Tibial nerve (tissue), 4 donors: ENCODE data around the gene RNF26. TPM values are rescaled to one million over a fixed set of nuclear protein-coding genes. Genes with fewer than 3 reads are reported as not detected.

Source experiments
- DNase-seq, 2 donors: peaks; one replicate each; pipeline ENCODE4 v3.0.0-alpha.2; 2019; ENCODE audit warnings: low spot score in 2 of 2
- H3K27ac ChIP-seq, 4 donors: fragments of 200-600 bp; sonication (generic) in 3 of 4; one replicate each; pipeline ENCODE4 v1.5.1; 2017 to 2019; ENCODE audit warnings: mild to moderate bottlenecking in 1 of 4
- H3K27me3 ChIP-seq, 2 donors: fragments of 200-600 bp; sonication (generic) in 1 of 2; one replicate each; pipeline versions ENCODE4 v1.5.1 to v1.6.0; 2017 to 2019
- H3K36me3 ChIP-seq, 3 donors: fragments of 200-600 bp; sonication (generic); one replicate each; pipeline ENCODE4 v1.5.1; 2018 to 2019
- H3K4me1 ChIP-seq, 4 donors: fragments of 200-600 bp; sonication (generic) in 3 of 4; one replicate each; pipeline ENCODE4 v1.5.1; 2017 to 2019
- H3K4me3 ChIP-seq, 4 donors: fragments of 200-600 bp; sonication (generic) in 3 of 4; one replicate each; pipeline ENCODE4 v1.5.1; 2017 to 2019; ENCODE audit warnings: mild to moderate bottlenecking in 1 of 4, moderate library complexity in 1 of 4
- H3K9me3 ChIP-seq, 4 donors: fragments of 200-600 bp; sonication (generic) in 3 of 4; one replicate each; pipeline ENCODE4 v1.5.1; 2017 to 2019
- EP300 ChIP-seq, 2 donors: sonication (generic); formaldehyde crosslinking; IDR thresholded peaks; one replicate each; pipeline ENCODE4 v1.6.1; 2017; ENCODE audit warnings: antibody characterized with exemption in 2 of 2, mild to moderate bottlenecking in 1 of 2
- POLR2A ChIP-seq, 2 donors: fragments of 450-650 bp; IDR thresholded peaks; one replicate each; pipeline ENCODE4 v1.6.1; 2017; ENCODE audit warnings: antibody characterized with exemption in 2 of 2, mild to moderate bottlenecking in 2 of 2, moderate library complexity in 2 of 2
- WGBS, 2 donors: methylation state at CpG; one replicate each; pipeline ENCODE4 v1.1.5; 2018; 5-methylcytosine and 5-hydroxymethylcytosine counted together
- total RNA-seq, 4 donors: library from RNA; depleted of rRNA; stranded (reverse); fragments of >200 nt; gene quantifications; one replicate each; pipeline ENCODE4 v1.1.0, GENCODE V29; 2016
- TF ChIP-seq, protein P1 (sequence below), 5 experiments: fragments of 200-600 bp in 3 of 5; fragments of 450-650 bp in 2 of 5; sonication (generic) in 3 of 5; IDR thresholded peaks; one replicate each; pipeline ENCODE4 v1.5.1; 2016 to 2019; ENCODE audit warnings: antibody characterized with exemption in 5 of 5, mild to moderate bottlenecking in 3 of 5, moderate library complexity in 2 of 5

RNF26 gene
- total RNA-seq, 4 donors from 2014 or later, result 13.8 to 19.2 (median 15.9) TPM

DNA sequence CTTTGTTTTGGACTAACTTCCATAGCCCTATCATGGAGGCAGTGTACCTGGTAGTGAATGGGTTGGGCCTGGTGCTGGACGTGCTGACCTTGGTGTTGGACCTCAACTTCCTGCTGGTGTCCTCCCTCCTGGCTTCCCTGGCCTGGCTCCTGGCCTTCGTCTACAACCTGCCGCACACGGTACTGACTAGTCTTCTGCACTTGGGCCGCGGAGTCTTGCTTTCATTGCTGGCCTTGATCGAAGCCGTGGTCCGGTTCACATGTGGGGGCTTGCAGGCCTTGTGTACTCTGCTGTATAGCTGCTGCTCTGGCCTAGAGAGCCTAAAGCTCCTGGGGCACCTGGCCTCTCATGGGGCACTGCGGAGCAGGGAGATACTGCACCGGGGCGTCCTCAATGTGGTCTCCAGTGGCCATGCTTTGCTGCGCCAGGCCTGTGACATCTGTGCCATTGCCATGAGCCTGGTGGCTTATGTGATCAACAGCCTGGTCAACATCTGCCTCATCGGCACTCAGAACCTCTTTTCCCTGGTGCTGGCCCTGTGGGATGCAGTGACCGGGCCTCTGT, 846 bp downstream of the RNF26 start:
- H3K27me3 ChIP-seq, result no peaks in the 10 kb centered on the region
- H3K9me3 ChIP-seq, result no peaks in the 10 kb centered on the region
- 66 to 69% methylated on average over 14 of the region's 15 CpGs for WGBS, 2 donors
- DNase-seq, result no peak
- H3K27ac ChIP-seq, result peak overlapping the region; percentile 83 to 94 (median 88)
- H3K4me1 ChIP-seq, result peaks cover 0 to 58% (median 30%) of the 10 kb centered on the region in 4 donors
- H3K4me3 ChIP-seq, result peak overlapping the region; percentile 75 to 88 (median 82)
- TF ChIP-seq POLR2A (IDR thresholded peaks at IDR 0.05), result no peak
- peaks cover 0 to 23% (median 0%) of the 10 kb centered on the region in 3 donors for H3K36me3 ChIP-seq

DNA sequence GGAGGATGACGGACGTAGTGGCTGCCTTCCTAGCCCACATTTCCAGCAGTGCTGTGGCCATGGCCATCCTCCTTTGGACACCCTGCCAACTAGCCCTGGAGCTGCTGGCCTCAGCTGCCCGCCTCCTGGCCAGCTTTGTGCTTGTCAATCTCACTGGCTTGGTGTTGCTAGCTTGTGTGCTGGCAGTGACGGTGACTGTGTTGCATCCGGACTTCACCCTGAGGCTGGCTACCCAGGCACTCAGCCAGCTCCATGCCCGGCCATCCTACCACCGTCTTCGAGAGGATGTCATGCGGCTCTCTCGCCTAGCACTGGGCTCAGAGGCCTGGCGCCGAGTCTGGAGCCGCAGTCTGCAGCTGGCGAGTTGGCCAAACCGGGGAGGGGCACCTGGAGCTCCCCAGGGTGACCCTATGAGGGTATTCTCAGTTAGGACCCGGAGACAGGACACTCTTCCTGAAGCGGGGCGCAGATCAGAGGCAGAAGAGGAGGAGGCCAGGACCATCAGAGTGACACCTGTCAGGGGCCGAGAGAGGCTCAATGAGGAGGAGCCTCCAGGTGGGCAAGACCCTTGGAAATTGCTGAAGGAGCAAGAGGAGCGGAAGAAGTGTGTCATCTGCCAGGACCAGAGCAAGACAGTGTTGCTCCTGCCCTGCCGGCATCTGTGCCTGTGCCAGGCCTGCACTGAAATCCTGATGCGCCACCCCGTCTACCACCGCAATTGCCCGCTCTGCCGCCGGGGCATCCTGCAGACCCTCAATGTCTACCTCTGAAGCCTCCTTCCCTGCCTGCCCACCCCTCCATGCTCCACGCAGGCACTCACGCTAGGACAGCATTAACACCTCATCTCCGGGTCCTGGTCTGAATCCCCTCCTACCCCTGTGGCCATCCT, 1.6 kb downstream of the RNF26 start:
- WGBS, 2 donors, result 88% methylated on average over 25 to 30 of the region's 30 CpGs
- TF ChIP-seq POLR2A (IDR thresholded peaks at IDR 0.05) (no peak), EP300 (IDR thresholded peaks at IDR 0.05) (no peak)
- TF ChIP-seq, protein P1, sequence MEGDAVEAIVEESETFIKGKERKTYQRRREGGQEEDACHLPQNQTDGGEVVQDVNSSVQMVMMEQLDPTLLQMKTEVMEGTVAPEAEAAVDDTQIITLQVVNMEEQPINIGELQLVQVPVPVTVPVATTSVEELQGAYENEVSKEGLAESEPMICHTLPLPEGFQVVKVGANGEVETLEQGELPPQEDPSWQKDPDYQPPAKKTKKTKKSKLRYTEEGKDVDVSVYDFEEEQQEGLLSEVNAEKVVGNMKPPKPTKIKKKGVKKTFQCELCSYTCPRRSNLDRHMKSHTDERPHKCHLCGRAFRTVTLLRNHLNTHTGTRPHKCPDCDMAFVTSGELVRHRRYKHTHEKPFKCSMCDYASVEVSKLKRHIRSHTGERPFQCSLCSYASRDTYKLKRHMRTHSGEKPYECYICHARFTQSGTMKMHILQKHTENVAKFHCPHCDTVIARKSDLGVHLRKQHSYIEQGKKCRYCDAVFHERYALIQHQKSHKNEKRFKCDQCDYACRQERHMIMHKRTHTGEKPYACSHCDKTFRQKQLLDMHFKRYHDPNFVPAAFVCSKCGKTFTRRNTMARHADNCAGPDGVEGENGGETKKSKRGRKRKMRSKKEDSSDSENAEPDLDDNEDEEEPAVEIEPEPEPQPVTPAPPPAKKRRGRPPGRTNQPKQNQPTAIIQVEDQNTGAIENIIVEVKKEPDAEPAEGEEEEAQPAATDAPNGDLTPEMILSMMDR (IDR thresholded peaks at IDR 0.05), result no peak
- peaks cover 0 to 65% (median 34%) of the 10 kb centered on the region in 4 donors for H3K4me1 ChIP-seq
- no peak overlapping the region for H3K27ac ChIP-seq
- no peak for DNase-seq
- no peak overlapping the region for H3K4me3 ChIP-seq
- H3K36me3 ChIP-seq, result peaks cover 0 to 23% (median 0%) of the 10 kb centered on the region in 3 donors
- H3K27me3 ChIP-seq, result no peaks in the 10 kb centered on the region
- H3K9me3 ChIP-seq, result no peaks in the 10 kb centered on the region

DNA sequence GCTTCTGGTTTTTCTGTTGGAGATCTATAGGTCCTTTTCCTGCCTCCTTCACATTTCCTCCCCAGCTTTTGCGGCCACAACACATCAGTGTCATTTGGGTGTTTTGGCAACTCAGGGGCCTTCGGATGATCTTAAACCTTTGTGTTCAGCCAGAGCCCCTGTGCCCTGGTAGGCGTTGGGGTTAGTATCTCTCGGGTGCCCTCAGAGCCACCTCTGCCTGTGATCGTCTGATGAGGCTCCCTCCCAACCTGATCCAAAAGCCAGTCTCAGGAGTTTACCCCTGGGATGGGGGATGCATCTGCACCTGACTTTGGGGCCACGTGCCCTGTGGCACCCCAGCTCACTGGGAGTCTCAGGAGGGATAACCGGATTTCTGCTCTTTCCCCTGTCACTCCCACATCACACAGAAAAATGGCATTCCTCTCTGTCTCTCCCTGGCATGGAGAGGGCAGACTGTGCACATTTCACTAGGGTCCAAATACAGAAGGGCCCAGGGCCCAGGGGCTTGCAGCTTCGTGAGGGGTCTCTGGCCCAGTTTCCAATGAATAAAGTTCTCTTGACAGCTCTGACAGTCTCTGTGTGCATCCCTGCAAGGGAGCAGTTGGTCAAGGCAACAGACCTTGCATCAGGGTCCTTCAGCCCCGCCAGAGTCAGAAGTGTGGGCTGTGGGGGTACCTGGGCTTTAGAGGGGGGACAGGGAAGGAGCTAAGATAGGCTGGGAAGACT, 2.6 kb downstream of the RNF26 start:
- Histone ChIP-seq H3K4me1 (peaks cover 0 to 74% (median 41%) of the 10 kb centered on the region in 4 donors), H3K27ac (no peak overlapping the region), H3K4me3 (no peak overlapping the region), H3K27me3 (no peaks in the 10 kb centered on the region), H3K9me3 (no peaks in the 10 kb centered on the region), H3K36me3 (peaks cover 0 to 23% (median 0%) of the 10 kb centered on the region in 3 donors)
- DNase-seq, result no peak
- 77 to 81% methylated on average over 9 of the region's 9 CpGs for WGBS, 2 donors
- TF ChIP-seq POLR2A (IDR thresholded peaks at IDR 0.05) (no peak), EP300 (IDR thresholded peaks at IDR 0.05) (no peak)
- TF ChIP-seq, protein P1 (IDR thresholded peaks at IDR 0.05), result no peak

DNA sequence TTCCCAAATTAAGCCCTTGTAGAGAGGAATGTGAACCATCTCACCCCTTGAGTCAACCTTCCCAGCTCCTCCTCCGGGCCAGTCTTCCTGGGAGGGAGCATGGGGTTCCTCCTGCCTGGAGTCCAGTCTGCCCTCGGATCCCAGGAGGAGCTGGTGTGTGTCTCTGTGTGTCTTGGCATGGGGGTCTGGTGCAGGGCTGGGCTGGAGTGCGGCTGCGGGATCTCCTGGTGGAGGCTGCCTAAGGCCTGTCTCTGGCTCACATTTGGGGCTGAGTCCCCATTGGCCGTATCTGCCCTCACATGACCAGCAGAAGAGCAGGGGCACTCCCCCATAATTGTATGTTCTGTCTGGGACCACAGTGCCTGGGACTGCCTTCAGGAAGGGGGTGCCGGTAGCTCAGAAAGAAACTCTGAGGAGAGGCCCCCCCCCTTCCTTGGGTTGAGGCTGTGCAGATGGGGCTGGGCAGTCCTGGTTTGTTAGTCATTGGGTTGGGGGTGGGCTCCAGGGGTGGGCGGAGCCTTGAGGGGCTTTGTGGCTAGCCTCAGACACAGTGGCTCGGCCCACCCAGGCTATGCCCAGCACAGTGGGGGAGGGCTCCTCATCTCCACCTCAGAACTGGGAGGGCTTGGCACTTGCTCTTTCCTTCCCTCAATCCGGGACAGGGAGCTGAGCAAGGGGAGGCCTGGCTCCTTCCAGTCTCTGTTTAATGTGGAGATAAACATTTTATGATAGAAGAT, 3.4 kb downstream of the RNF26 start:
- H3K4me1 ChIP-seq, result peaks cover 0 to 74% (median 41%) of the 10 kb centered on the region in 4 donors
- peak overlapping the region in 2 of 4 donors; percentile 95 to 97 for H3K27ac ChIP-seq
- no peaks in the 10 kb centered on the region for H3K9me3 ChIP-seq
- no peak for DNase-seq
- WGBS, 2 donors, result 17 to 26% methylated on average over 9 of the region's 9 CpGs
- peaks cover 0 to 23% (median 0%) of the 10 kb centered on the region in 3 donors for H3K36me3 ChIP-seq
- TF ChIP-seq POLR2A (IDR thresholded peaks at IDR 0.05) (no peak), EP300 (IDR thresholded peaks at IDR 0.05) (no peak)
- TF ChIP-seq, protein P1 (IDR thresholded peaks at IDR 0.05), result no peak
- H3K27me3 ChIP-seq, result no peaks in the 10 kb centered on the region
- no peak overlapping the region for H3K4me3 ChIP-seq

DNA sequence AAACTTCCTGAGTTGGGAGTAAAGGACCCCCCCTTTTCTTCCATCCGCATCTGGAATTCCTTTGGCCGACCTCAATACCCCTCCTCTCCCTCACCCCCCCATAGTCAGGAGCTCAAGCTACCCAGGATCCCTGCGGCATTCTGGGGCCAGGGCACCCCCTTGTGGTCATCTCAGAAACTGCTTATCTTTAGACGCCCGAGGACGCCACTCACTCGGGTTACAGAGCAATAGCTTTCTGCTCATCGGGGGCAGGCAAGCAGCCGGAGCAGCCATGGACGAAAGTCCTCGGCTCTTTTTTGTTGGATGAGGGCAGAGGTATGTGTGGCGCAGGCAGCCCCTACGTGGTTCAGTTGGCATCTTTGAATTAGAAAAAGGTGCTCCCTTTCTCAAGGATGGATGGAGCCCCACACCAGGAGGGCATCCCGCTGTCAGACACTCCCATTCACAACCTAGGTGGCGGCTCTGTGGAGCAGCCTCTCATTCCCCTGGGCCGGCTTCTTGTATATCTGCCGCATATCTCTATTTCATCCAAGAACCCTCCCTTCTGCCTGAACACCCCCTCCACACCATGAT, 4.1 kb downstream of the RNF26 start:
- Histone ChIP-seq H3K4me3 (peak overlapping the region in 1 of 4 donors; percentile 63), H3K36me3 (peaks cover 0 to 23% (median 0%) of the 10 kb centered on the region in 3 donors), H3K27me3 (no peaks in the 10 kb centered on the region), H3K9me3 (no peaks in the 10 kb centered on the region), H3K27ac (peak overlapping the region; percentile 7 to 97 (median 61)), H3K4me1 (peaks cover 0 to 74% (median 41%) of the 10 kb centered on the region in 4 donors)
- DNase-seq, result peak; percentile 52 to 79
- WGBS, 2 donors, result 11 to 17% methylated on average over 17 of the region's 17 CpGs
- TF ChIP-seq EP300 (IDR thresholded peaks at IDR 0.05), result no peak
- TF ChIP-seq, protein P1 (IDR thresholded peaks at IDR 0.05), result peak; percentile 73 to 89 (median 84)
- no peak for TF ChIP-seq POLR2A (IDR thresholded peaks at IDR 0.05)
